Gastrocnemius medialis (tissue), 4 donors: ENCODE measurements around the gene GALNT2.

Experiments
- CTCF ChIP-seq, 5 experiments: fragments of 450-650 bp in 3 of 5; fragments of 200-600 bp in 2 of 5; sonication (generic) in 2 of 5; IDR thresholded peaks in 4 of 5; conservative IDR thresholded peaks in 1 of 5; 1 replicate in 4 of 5; 2 replicates in 1 of 5; pipeline ENCODE4 v1.5.1; 2016 to 2019; ENCODE audit warnings: antibody characterized with exemption in 5 of 5, mild to moderate bottlenecking in 3 of 5, moderate library complexity in 3 of 5
- POLR2A ChIP-seq, 2 donors: fragments of 450-650 bp; IDR thresholded peaks; one replicate each; pipeline ENCODE4 v1.6.1; 2017; ENCODE audit warnings: antibody characterized with exemption in 2 of 2, mild to moderate bottlenecking in 2 of 2, moderate library complexity in 2 of 2

GRCh38 chr1:230052665-230053064, 14.4 kb upstream of the GALNT2 start:
- TF ChIP-seq CTCF (IDR thresholded peaks at IDR 0.05 in 4 of 5, conservative IDR thresholded peaks at IDR 0.05 in 1 of 5) (no peak), POLR2A (IDR thresholded peaks at IDR 0.05) (no peak)
